Measurements from ENCODE around the gene WDR91. TPM values are rescaled to one million over a fixed set of nuclear protein-coding genes. Genes with fewer than 3 reads are reported as not detected.

Gene WDR91
- total RNA-seq, 1 experiment from 2014 or later, result 10.1 TPM

DNA sequence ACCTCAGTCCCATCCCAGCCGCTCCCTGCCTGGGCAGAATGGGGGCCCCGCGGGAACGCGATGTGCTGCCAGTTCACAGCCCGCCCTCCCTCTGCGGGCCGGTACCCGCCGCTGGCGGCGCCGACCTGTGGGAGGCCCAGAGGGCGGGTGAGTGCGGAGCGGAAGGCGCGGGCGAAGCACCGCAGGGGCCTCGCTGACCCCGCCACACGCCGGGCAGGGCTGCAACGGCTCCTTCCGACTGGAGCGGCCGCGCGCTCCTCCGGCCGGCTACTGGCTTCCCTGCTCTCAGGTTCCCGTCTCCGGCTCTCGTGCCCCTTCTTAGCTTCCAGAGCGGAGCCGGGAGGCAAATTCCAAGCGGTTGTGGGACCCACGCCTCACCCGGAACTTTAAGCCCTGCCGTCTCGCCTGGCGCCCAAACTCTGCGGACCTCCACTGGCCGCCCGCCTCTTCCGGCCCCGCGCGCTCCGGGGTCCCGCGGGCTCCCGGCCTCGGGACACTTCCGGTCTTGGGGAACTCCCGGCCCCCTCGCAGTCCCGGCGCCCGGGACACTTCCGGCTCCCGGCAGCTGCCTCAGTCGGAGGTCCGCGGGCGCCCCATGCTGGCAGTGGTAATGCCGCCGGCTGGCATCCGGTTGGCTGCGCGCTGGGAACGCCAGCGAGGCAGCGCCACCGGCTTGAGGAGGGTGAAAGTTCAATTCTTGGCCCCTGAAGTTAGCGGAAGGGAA, 40.9 kb downstream of the WDR91 start, which contains the start of gene CYREN:
CYREN (minus strand) TSS at position 434 of the 724 bp plus-strand sequence. CDS start 1,785 bp downstream, outside the sequence.
- Histone ChIP-seq H4K20me1 (ENCODE audit: insufficient read depth) (peaks cover 3% of the 10 kb centered on the region; the same call in 1 of the 2 replicates), H3K79me2 (ENCODE audit: insufficient read depth, low read length) (peaks cover 29% of the 10 kb centered on the region), H3K9ac (ENCODE audit: low read length) (peak within 1 kb of the TSS; percentile 93), H3K36me3 (ENCODE audit: control insufficient read depth in 1 of 2, insufficient read depth in 2 of 2, low read length in 2 of 2) (peaks cover 7 to 32% of the 10 kb centered on the region in 2 experiments; a peak in 2 of 4 replicates), H3K4me2 (ENCODE audit: low read length) (peak within 1 kb of the TSS; percentile 98), H3K9me2 (ENCODE audit: insufficient read depth) (no peaks in the 10 kb centered on the region), H3K9me3 (ENCODE audit: control insufficient read depth in 1 of 2, insufficient read depth in 1 of 2, low read depth in 1 of 2, low read length in 2 of 2) (no peaks in the 10 kb centered on the region), H3K4me3 (replicated peaks in 1 of 2; ENCODE audit: low read depth in 1 of 2, low read length in 2 of 2) (peak within 1 kb of the TSS; percentile 81 to 83), H3K4me1 (ENCODE audit: control insufficient read depth in 1 of 2, insufficient read depth in 2 of 2, low read length in 2 of 2) (peaks cover 0 to 18% of the 10 kb centered on the region in 2 experiments; a peak in 2 of 4 replicates), H2AFZ (ENCODE audit: low read depth, low read length, poor library complexity, severe bottlenecking) (no peak within 1 kb of the TSS), H3K27me3 (ENCODE audit: insufficient read depth, low read length) (no peaks in the 10 kb centered on the region), H3K27ac (ENCODE audit: low read depth, low read length) (peak within 1 kb of the TSS; percentile 92)
- ChIA-PET RAD21 (ENCODE audit: low non-redundant PET in 1 of 2, low total read pairs in 2 of 2, uncharacterized antibody in 2 of 2, unreplicated experiment in 2 of 2) (interaction anchor here in 1 of 2 experiments (0.6 kb wide), 1 partner anchor 484 kb away, joined by 3 read pairs; no protein-coding TSS in a partner anchor), POLR2A (interaction anchor here (0.9 kb wide), 1 partner anchor 10 kb away, joined by 3 read pairs; no protein-coding TSS in a partner anchor), CTCF (interaction anchor here (0.6 to 1.9 kb wide), 3 partner anchors 10 to 484 kb away, joined by 4 to 25 read pairs (median 8); no protein-coding TSS in a partner anchor)
- DNase-seq (ENCODE audit: low read depth, low spot score) (peak; percentile 88), ATAC-seq (peak; percentile 88)
- no TSS peak for BruUV-seq (replicated peaks)
- intact Hi-C loops (cut with micrococcal nuclease), result no loop called here
- TF ChIP-seq EGR1 (IDR thresholded peaks at IDR 0.05; ENCODE audit: low read depth) (peak; percentile 69), SRF (IDR thresholded peaks at IDR 0.05; ENCODE audit: low read depth) (peak; percentile 61; the same call in 1 of the 2 replicates), TCF7L2 (IDR thresholded peaks at IDR 0.05; ENCODE audit: borderline replicate concordance, extremely low read depth, insufficient read depth, insufficient read length) (no peak), ZFX (IDR thresholded peaks at IDR 0.05) (peak; percentile 89), RAD21 (IDR thresholded peaks at IDR 0.05; ENCODE audit: low read depth) (peak; percentile 84), REST (IDR thresholded peaks at IDR 0.05; ENCODE audit: low read depth) (no peak), ELF1 (IDR thresholded peaks at IDR 0.05; ENCODE audit: borderline replicate concordance, low read depth) (peak; percentile 87; the same call in 1 of the 2 replicates), SP1 (IDR thresholded peaks at IDR 0.05; ENCODE audit: low read depth) (peak; percentile 46; the same call in 1 of the 2 replicates), FOSL1 (IDR thresholded peaks at IDR 0.05; ENCODE audit: low read depth) (peak; percentile 10), SIN3A (IDR thresholded peaks at IDR 0.05; ENCODE audit: low read depth) (no peak; the same call in 1 of the 2 replicates), ZNF274 (IDR thresholded peaks at IDR 0.05; ENCODE audit: low read depth, low read length) (no peak), POLR2A (IDR thresholded peaks at IDR 0.05; ENCODE audit: borderline replicate concordance, extremely low read depth, insufficient read depth, insufficient read length) (peak; percentile 36), CTCF (IDR thresholded peaks at IDR 0.05 in 2 of 3, conservative IDR thresholded peaks at IDR 0.05 in 1 of 3; ENCODE audit: borderline replicate concordance in 1 of 3, insufficient read depth in 1 of 3, low read depth in 2 of 3, low read length in 2 of 3) (peak; percentile 45 to 90 (median 52)), POLR2AphosphoS5 (IDR thresholded peaks at IDR 0.05; ENCODE audit: low read depth, low read length) (peak; percentile 73), JUND (IDR thresholded peaks at IDR 0.05) (no peak)
- TF ChIP-seq, protein P1, sequence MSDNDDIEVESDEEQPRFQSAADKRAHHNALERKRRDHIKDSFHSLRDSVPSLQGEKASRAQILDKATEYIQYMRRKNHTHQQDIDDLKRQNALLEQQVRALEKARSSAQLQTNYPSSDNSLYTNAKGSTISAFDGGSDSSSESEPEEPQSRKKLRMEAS (IDR thresholded peaks at IDR 0.05), result peak; percentile 78
- TF ChIP-seq, protein P2, sequence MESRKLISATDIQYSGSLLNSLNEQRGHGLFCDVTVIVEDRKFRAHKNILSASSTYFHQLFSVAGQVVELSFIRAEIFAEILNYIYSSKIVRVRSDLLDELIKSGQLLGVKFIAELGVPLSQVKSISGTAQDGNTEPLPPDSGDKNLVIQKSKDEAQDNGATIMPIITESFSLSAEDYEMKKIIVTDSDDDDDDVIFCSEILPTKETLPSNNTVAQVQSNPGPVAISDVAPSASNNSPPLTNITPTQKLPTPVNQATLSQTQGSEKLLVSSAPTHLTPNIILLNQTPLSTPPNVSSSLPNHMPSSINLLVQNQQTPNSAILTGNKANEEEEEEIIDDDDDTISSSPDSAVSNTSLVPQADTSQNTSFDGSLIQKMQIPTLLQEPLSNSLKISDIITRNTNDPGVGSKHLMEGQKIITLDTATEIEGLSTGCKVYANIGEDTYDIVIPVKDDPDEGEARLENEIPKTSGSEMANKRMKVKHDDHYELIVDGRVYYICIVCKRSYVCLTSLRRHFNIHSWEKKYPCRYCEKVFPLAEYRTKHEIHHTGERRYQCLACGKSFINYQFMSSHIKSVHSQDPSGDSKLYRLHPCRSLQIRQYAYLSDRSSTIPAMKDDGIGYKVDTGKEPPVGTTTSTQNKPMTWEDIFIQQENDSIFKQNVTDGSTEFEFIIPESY (IDR thresholded peaks at IDR 0.05; ENCODE audit: extremely low read depth, insufficient replicate concordance, low read length), result no peak
- TF ChIP-seq, protein P3, sequence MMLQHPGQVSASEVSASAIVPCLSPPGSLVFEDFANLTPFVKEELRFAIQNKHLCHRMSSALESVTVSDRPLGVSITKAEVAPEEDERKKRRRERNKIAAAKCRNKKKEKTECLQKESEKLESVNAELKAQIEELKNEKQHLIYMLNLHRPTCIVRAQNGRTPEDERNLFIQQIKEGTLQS (IDR thresholded peaks at IDR 0.05), result no peak
